ENCODE data around the gene ANKLE1.
"Not testable (repeated sequence)": the region's sequence is repeated elsewhere in the genome, so short reads cannot be mapped to it uniquely, and the experiment has no call there.

The ANKLE1 gene

GRCh38 chr19:17259934-17260333, 21.8 kb upstream of the ANKLE1 start:
- Histone ChIP-seq H2AFZ (ENCODE audit: low read depth, low read length) (no peak overlapping the region), H3K4me1 (ENCODE audit: insufficient read depth, low read length) (peaks cover 5% of the 10 kb centered on the region), H3K9me3 (ENCODE audit: low read length) (no peaks in the 10 kb centered on the region), H3K27me3 (ENCODE audit: insufficient read depth, low read length) (no peaks in the 10 kb centered on the region), H3K36me3 (ENCODE audit: insufficient read depth, low read length) (no peaks in the 10 kb centered on the region), H3K4me3 (ENCODE audit: low read length) (no peak overlapping the region)

GRCh38 chr19:17260842-17261325, 20.8 kb upstream of the ANKLE1 start:
- Histone ChIP-seq H3K36me3 (ENCODE audit: insufficient read depth, low read length) (no peaks in the 10 kb centered on the region), H3K4me1 (ENCODE audit: insufficient read depth, low read length) (peaks cover 5% of the 10 kb centered on the region), H3K9me3 (ENCODE audit: low read length) (no peaks in the 10 kb centered on the region), H2AFZ (ENCODE audit: low read depth, low read length) (no peak overlapping the region), H3K27me3 (ENCODE audit: insufficient read depth, low read length) (no peaks in the 10 kb centered on the region), H3K4me3 (ENCODE audit: low read length) (no peak overlapping the region)

GRCh38 chr19:17262557-17262956, 19.1 kb upstream of the ANKLE1 start:
- H3K4me1 ChIP-seq (ENCODE audit: insufficient read depth, low read length): peaks cover 5% of the 10 kb centered on the region
- no peak overlapping the region for H3K4me3 ChIP-seq (ENCODE audit: low read length)
- H3K36me3 ChIP-seq (ENCODE audit: insufficient read depth, low read length): no peaks in the 10 kb centered on the region
- no peaks in the 10 kb centered on the region for H3K27me3 ChIP-seq (ENCODE audit: insufficient read depth, low read length)
- H3K9me3 ChIP-seq (ENCODE audit: low read length): no peaks in the 10 kb centered on the region
- no peak overlapping the region for H2AFZ ChIP-seq (ENCODE audit: low read depth, low read length)

- Histone ChIP-seq H3K27me3 (ENCODE audit: insufficient read depth, low read length) (no peaks in the 10 kb centered on the region), H2AFZ (ENCODE audit: low read depth, low read length) (no peak overlapping the region), H3K36me3 (ENCODE audit: insufficient read depth, low read length) (peaks cover 4% of the 10 kb centered on the region), H3K4me1 (ENCODE audit: insufficient read depth, low read length) (peaks cover 11% of the 10 kb centered on the region), H3K9me3 (ENCODE audit: low read length) (no peaks in the 10 kb centered on the region), H3K4me3 (ENCODE audit: low read length) (no peak overlapping the region)
These were observed 17.7 kb upstream of the ANKLE1 start for GRCh38 chr19:17263712-17264640.

- no peak within 1 kb of the TSS for H2AFZ ChIP-seq (ENCODE audit: low read depth, low read length)
- no peaks in the 10 kb centered on the region for H3K27me3 ChIP-seq (ENCODE audit: insufficient read depth, low read length)
- H3K9me3 ChIP-seq (ENCODE audit: low read length): no peaks in the 10 kb centered on the region
- peaks cover 8% of the 10 kb centered on the region for H3K4me1 ChIP-seq (ENCODE audit: insufficient read depth, low read length)
- peaks cover 6% of the 10 kb centered on the region for H3K36me3 ChIP-seq (ENCODE audit: insufficient read depth, low read length)
- no peak within 1 kb of the TSS for H3K4me3 ChIP-seq (ENCODE audit: low read length)
These were observed 17.1 kb upstream of the ANKLE1 start, which contains the start of gene USHBP1 for GRCh38 chr19:17264641-17264979. Gene USHBP1 (minus strand): TSS chr19:17264745. CDS start chr19:17264299, 446 bp downstream.

DNA sequence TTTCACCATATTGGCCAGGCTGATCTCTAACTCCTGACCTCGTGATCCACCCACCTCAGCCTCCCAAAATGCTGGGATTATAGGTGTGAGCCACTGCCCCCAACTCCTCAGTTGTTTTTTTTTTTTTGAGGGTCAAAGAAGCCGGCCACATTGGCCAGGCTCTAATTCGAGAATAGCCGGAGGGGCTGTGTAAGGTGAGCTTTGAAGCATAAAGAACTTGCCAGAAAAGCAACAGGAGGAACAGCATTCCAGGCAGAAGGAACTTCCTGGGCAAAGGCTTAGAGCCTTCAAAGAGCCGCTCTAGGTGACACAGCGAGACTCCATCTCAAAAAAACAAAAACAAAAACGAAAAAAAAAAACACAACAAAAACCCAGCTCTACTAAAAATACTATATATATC, 15.7 kb upstream of the ANKLE1 start:
- Histone ChIP-seq H3K4me3 (ENCODE audit: low read length) (no peak overlapping the region), H3K27me3 (ENCODE audit: insufficient read depth, low read length) (no peaks in the 10 kb centered on the region), H2AFZ (ENCODE audit: low read depth, low read length) (no peak overlapping the region), H3K36me3 (ENCODE audit: insufficient read depth, low read length) (peaks cover 10% of the 10 kb centered on the region), H3K9me3 (ENCODE audit: low read length) (no peaks in the 10 kb centered on the region), H3K4me1 (ENCODE audit: insufficient read depth, low read length) (peaks cover 7% of the 10 kb centered on the region)

GRCh38 chr19:17266589-17266974, 15.1 kb upstream of the ANKLE1 start:
- H3K36me3 ChIP-seq (ENCODE audit: insufficient read depth, low read length): peaks cover 16% of the 10 kb centered on the region
- H3K4me3 ChIP-seq (ENCODE audit: low read length): no peak overlapping the region
- H3K27me3 ChIP-seq (ENCODE audit: insufficient read depth, low read length): no peaks in the 10 kb centered on the region
- H2AFZ ChIP-seq (ENCODE audit: low read depth, low read length): peak overlapping the region; percentile 66
- H3K4me1 ChIP-seq (ENCODE audit: insufficient read depth, low read length): peaks cover 6% of the 10 kb centered on the region
- H3K9me3 ChIP-seq (ENCODE audit: low read length): no peaks in the 10 kb centered on the region

GRCh38 chr19:17266975-17267788, 14.5 kb upstream of the ANKLE1 start, which contains the start of gene BABAM1:
Gene BABAM1 (plus strand): TSS chr19:17267443. CDS start chr19:17268807, 1,364 bp downstream.
- H2AFZ ChIP-seq (ENCODE audit: low read depth, low read length): peak within 1 kb of the TSS; percentile 66
- H3K27me3 ChIP-seq (ENCODE audit: insufficient read depth, low read length): no peaks in the 10 kb centered on the region
- no peaks in the 10 kb centered on the region for H3K9me3 ChIP-seq (ENCODE audit: low read length)
- H3K4me1 ChIP-seq (ENCODE audit: insufficient read depth, low read length): peaks cover 6% of the 10 kb centered on the region
- peaks cover 20% of the 10 kb centered on the region for H3K36me3 ChIP-seq (ENCODE audit: insufficient read depth, low read length)
- peak within 1 kb of the TSS; percentile 92 for H3K4me3 ChIP-seq (ENCODE audit: low read length)

DNA sequence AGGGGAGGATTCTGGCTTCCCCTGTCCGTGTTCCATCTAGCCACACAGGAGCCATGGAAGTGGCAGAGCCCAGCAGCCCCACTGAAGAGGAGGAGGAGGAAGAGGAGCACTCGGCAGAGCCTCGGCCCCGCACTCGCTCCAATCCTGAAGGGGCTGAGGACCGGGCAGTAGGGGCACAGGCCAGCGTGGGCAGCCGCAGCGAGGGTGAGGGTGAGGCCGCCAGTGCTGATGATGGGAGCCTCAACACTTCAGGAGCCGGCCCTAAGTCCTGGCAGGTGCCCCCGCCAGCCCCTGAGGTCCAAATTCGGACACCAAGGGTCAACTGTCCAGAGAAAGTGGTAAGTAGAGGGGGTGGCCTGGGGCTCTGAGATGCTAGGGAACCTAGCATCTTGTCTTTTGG, 12.9 kb upstream of the ANKLE1 start:
- Histone ChIP-seq H3K4me1 (ENCODE audit: insufficient read depth, low read length) (peaks cover 6% of the 10 kb centered on the region), H2AFZ (ENCODE audit: low read depth, low read length) (no peak overlapping the region), H3K27me3 (ENCODE audit: insufficient read depth, low read length) (no peaks in the 10 kb centered on the region), H3K36me3 (ENCODE audit: insufficient read depth, low read length) (peaks cover 26% of the 10 kb centered on the region), H3K4me3 (ENCODE audit: low read length) (no peak overlapping the region), H3K9me3 (ENCODE audit: low read length) (no peaks in the 10 kb centered on the region)

- H3K36me3 ChIP-seq (ENCODE audit: insufficient read depth, low read length): peaks cover 47% of the 10 kb centered on the region
- H3K4me3 ChIP-seq (ENCODE audit: low read length); H3K27me3 ChIP-seq (ENCODE audit: insufficient read depth, low read length); H2AFZ ChIP-seq (ENCODE audit: low read depth, low read length); H3K9me3 ChIP-seq (ENCODE audit: low read length); H3K4me1 ChIP-seq (ENCODE audit: insufficient read depth, low read length): not testable (repeated sequence)
These were observed 6.8 kb upstream of the ANKLE1 start for GRCh38 chr19:17274892-17275291.

DNA sequence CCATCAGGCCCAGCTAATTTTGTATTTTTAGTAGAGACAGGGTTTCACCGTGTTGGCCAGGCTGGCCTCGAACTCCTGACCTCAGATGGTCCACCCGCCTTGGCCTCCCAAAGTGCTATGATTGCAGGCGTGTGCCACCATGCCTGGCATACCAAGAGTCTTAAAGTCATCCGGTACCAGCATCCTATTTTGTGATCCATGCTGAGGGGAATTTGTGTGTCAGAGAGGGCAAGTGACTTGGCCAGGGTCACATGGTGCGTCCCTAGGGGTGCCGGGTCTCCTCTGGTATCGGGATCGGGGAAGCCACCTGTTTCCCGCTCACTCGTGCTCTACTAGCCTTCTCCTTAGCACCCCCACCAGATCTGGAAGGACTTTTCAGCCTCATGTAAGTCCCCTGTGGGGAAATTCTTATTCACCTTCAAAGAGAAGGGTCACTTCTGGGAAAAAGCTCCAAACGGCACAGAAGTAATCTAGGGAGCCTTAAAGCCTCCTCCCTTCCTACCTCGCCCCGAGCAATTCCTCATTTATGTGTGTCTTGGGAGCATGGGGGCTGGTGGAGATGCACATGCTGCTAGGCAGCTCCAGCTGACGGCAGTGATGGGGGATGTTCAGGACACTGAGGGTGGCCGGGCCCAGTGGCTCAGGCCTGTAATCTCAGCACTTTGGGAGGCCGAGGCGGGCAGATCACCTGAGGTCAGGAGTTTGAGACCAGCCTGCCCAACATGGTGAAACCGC, 6.1 kb upstream of the ANKLE1 start:
- H3K4me1 ChIP-seq (ENCODE audit: insufficient read depth, low read length): no peaks in the 10 kb centered on the region
- peaks cover 43% of the 10 kb centered on the region for H3K36me3 ChIP-seq (ENCODE audit: insufficient read depth, low read length)
- H3K9me3 ChIP-seq (ENCODE audit: low read length): no peaks in the 10 kb centered on the region
- no peak overlapping the region for H2AFZ ChIP-seq (ENCODE audit: low read depth, low read length)
- no peak overlapping the region for H3K4me3 ChIP-seq (ENCODE audit: low read length)
- H3K27me3 ChIP-seq (ENCODE audit: insufficient read depth, low read length): no peaks in the 10 kb centered on the region

DNA sequence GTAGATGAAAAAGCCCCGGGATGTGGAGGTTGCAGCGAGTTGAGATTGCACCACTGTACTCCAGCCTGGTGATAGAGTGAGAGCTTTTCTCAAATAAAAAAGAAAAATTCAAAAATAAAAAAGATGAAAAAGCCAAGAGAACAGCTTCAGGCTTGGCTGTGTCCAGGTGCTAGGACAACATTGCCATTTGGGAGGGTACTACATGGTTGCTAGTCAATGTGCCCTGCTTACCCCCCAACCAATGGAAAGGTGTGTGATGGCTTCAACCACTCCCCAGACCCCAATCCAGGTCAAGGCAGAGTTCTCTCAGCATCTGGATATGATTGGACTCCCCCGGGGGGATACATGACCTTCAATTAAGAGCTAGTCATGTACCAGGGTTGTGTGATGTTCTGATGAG, 2.3 kb upstream of the ANKLE1 start:
- Histone ChIP-seq H3K4me3 (ENCODE audit: low read length) (no peak overlapping the region), H3K4me1 (ENCODE audit: insufficient read depth, low read length) (no peaks in the 10 kb centered on the region), H3K36me3 (ENCODE audit: insufficient read depth, low read length) (peaks cover 20% of the 10 kb centered on the region), H2AFZ (ENCODE audit: low read depth, low read length) (no peak overlapping the region), H3K9me3 (ENCODE audit: low read length) (no peaks in the 10 kb centered on the region), H3K27me3 (ENCODE audit: insufficient read depth, low read length) (no peaks in the 10 kb centered on the region)
